Endothelial cell of umbilical vein (primary cell): ENCODE data around the gene ARSH. TPM values are rescaled to one million over a fixed set of nuclear protein-coding genes. Genes with fewer than 3 reads are reported as not detected.

Experiments
- BruUV-seq: library from RNA; stranded (reverse); fragments of 400-500 nt; replicated peaks from 2 replicates; lab custom pipeline; 2021; lab: Mats Ljungman, UMichigan
- CTCF ChIA-PET: fragments of 300-600, 350-600 bp; sonication (Branson Sonifier 250); formaldehyde crosslinking; loops from one replicate; lab custom pipeline; 2021; ENCODE audit warnings: antibody characterized with exemption, inconsistent platforms; lab: Charles Lee
- POLR2A ChIA-PET: fragments of 300-600, 350-600 bp; sonication (Branson Sonifier 250); formaldehyde crosslinking; loops from one replicate; lab custom pipeline; 2021; ENCODE audit warnings: antibody characterized with exemption, inconsistent platforms; lab: Charles Lee
- DNase-seq: peaks from one replicate; pipeline ENCODE4 v3.0.0-alpha.2; 2011; ENCODE audit warnings: low read depth, low spot score
- FAIRE-seq: peaks from 2 replicates; lab custom pipeline; 2011; peaks lifted over from hg19 to GRCh38; lab: Jason Lieb, UNC
- H2AFZ ChIP-seq: 2 replicates; pipeline ENCODE4 v1.6.0; 2012; ENCODE audit warnings: low read depth, low read length, control low read depth, inconsistent platforms
- H3K27ac ChIP-seq: 2 replicates; pipeline ENCODE4 v1.5.1; 2011; ENCODE audit warnings: low read depth, mild to moderate bottlenecking, control low read depth, low read length, moderate library complexity; ENCODE audit not compliant: insufficient read depth
- H3K27me3 ChIP-seq, 2 experiments: 2 replicates each; pipeline versions ENCODE4 v1.6.0 to v1.6.1; 2011; ENCODE audit warnings: low read length in 2 of 2, mixed read lengths in 1 of 2; ENCODE audit not compliant: control insufficient read depth in 2 of 2, insufficient read depth in 2 of 2
- H3K36me3 ChIP-seq, 2 experiments: 2 replicates in 1 of 2; 3 replicates in 1 of 2; pipeline ENCODE4 v1.5.1; 2011; ENCODE audit warnings: low read length in 2 of 2, mild to moderate bottlenecking in 1 of 2, moderate library complexity in 1 of 2; ENCODE audit not compliant: control insufficient read depth in 2 of 2, insufficient read depth in 2 of 2; ENCODE audit errors: extremely low read depth in 1 of 2
- H3K4me1 ChIP-seq: 3 replicates; pipeline ENCODE4 v1.5.1; 2011; ENCODE audit warnings: mild to moderate bottlenecking, low read length; ENCODE audit not compliant: control insufficient read depth, insufficient read depth; ENCODE audit errors: extremely low read depth
- H3K4me2 ChIP-seq: 2 replicates; pipeline ENCODE4 v1.6.1; 2011; ENCODE audit warnings: low read length, control low read depth, mixed read lengths; ENCODE audit not compliant: insufficient read depth
- H3K4me3 ChIP-seq, 3 experiments: fragments of 200-600 bp in 1 of 3; sonication (generic), shearing (Covaris generic) in 1 of 3; replicated peaks in 1 of 3; 2 replicates each; pipeline ENCODE4 v1.5.1; 2011 to 2016; ENCODE audit warnings: control low read depth in 3 of 3, low read length in 3 of 3, mild to moderate bottlenecking in 2 of 3, inconsistent platforms in 1 of 3, low read depth in 1 of 3, moderate library complexity in 1 of 3; ENCODE audit not compliant: insufficient read depth in 1 of 3
- H3K79me2 ChIP-seq: 2 replicates; pipeline ENCODE4 v1.6.0; 2012; ENCODE audit warnings: low read length, inconsistent platforms; ENCODE audit not compliant: control insufficient read depth, insufficient read depth
- H3K9ac ChIP-seq: replicated peaks from 2 replicates; pipeline ENCODE3; 2011; ENCODE audit warnings: low read length, control low read depth; ENCODE audit not compliant: insufficient read depth; ENCODE audit errors: extremely low read depth
- H3K9me1 ChIP-seq: replicated peaks from 3 replicates; pipeline ENCODE4 v1.6.0; 2011; ENCODE audit warnings: mild to moderate bottlenecking, low read length; ENCODE audit not compliant: control insufficient read depth, insufficient read depth; ENCODE audit errors: extremely low read depth
- H3K9me3 ChIP-seq: replicated peaks from 2 replicates; pipeline ENCODE4 v1.5.1; 2012; ENCODE audit warnings: low read length, inconsistent platforms; ENCODE audit not compliant: control insufficient read depth, insufficient read depth
- H4K20me1 ChIP-seq: replicated peaks from 2 replicates; pipeline ENCODE3; 2011; ENCODE audit warnings: mild to moderate bottlenecking, low read length; ENCODE audit not compliant: control insufficient read depth, insufficient read depth; ENCODE audit errors: extremely low read depth
- CTCF ChIP-seq, 2 donors: IDR thresholded peaks; 1 replicate in 1 of 2; 2 replicates in 1 of 2; pipeline ENCODE4 v1.5.1; 2011; ENCODE audit warnings: low read length in 2 of 2, mild to moderate bottlenecking in 2 of 2, moderate library complexity in 2 of 2, control low read depth in 1 of 2, inconsistent platforms in 1 of 2, low read depth in 1 of 2; ENCODE audit not compliant: insufficient read depth in 1 of 2; ENCODE audit errors: extremely low read depth in 1 of 2
- EZH2 ChIP-seq: IDR thresholded peaks from 2 replicates; pipeline ENCODE4 v1.6.1; 2012; ENCODE audit warnings: borderline replicate concordance, low read depth, mild to moderate bottlenecking, moderate library complexity, low read length, inconsistent platforms; ENCODE audit not compliant: severe bottlenecking
- GATA2 ChIP-seq: IDR thresholded peaks from 2 replicates; pipeline ENCODE4 v1.7.0; 2011; ENCODE audit warnings: low read depth, mild to moderate bottlenecking, moderate library complexity, mixed read lengths, low read length; ENCODE audit not compliant: insufficient read length, insufficient read depth
- MAX ChIP-seq: IDR thresholded peaks from 2 replicates; pipeline ENCODE4 v1.6.1; 2011; ENCODE audit not compliant: insufficient read depth, insufficient read length
- MYC ChIP-seq: IDR thresholded peaks from one replicate; pipeline ENCODE4 v1.6.1; 2011; ENCODE audit warnings: mild to moderate bottlenecking, low read depth, low read length
- POLR2A ChIP-seq: IDR thresholded peaks from 2 replicates; pipeline ENCODE4 v1.6.1; 2012; ENCODE audit warnings: low read depth, mild to moderate bottlenecking, control low read depth, low read length
- POLR2AphosphoS5 ChIP-seq: IDR thresholded peaks from 2 replicates; pipeline ENCODE4 v1.6.1; 2012; ENCODE audit warnings: low read depth, mild to moderate bottlenecking, control low read depth, low read length, moderate library complexity; ENCODE audit not compliant: insufficient read depth
- dilution Hi-C: fragments of 300-500 bp; cut with MboI; formaldehyde crosslinking; loops from one replicate; pipeline ENCODE4 v1.15.0; 2019; ENCODE audit warnings: low sequenced_read_pairs; ENCODE audit not compliant: extremely low pct_ligation_motif_present
- intact Hi-C: fragments of 100-400 bp; cut with micrococcal nuclease; formaldehyde crosslinking; loops from one replicate; pipeline ENCODE4 v1.10.0; 2022
- polyA plus RNA-seq, 4 experiments: library from polyadenylated mRNA; depleted of rRNA in 3 of 4; stranded (reverse) in 3 of 4; unstranded in 1 of 4; fragments of >200 nt; gene quantifications; 2 replicates each; pipeline versions ENCODE4 v1.2.1 to v1.2.3, GENCODE V29; 2011 to 2012; ENCODE audit warnings: missing spikeins in 1 of 4
- total RNA-seq: library from RNA; stranded (reverse); gene quantifications from 2 replicates; pipeline ENCODE4 v1.2.3, GENCODE V29; 2021

The ARSH gene
- total and polyA plus RNA-seq, 2 donors (not counting 3 experiments of a cell fraction or from before 2014, with no cell fraction given): not detected

GRCh38 chrX:2960861-2961515, 45.4 kb upstream of the ARSH start:
- H3K9ac ChIP-seq: no peak overlapping the region
- H3K27me3 ChIP-seq: no peaks in the 10 kb centered on the region
- TF ChIP-seq EZH2 (no peak), GATA2 (no peak), MAX (no peak), CTCF (IDR thresholded peaks at IDR 0.05; ENCODE audit: extremely low read depth in 1 of 2, insufficient read depth in 1 of 2, low read depth in 1 of 2, low read length in 2 of 2) (no peak), MYC (no peak), POLR2A (no peak), POLR2AphosphoS5 (no peak)
- H3K4me1 ChIP-seq: peaks cover 9% of the 10 kb centered on the region
- H2AFZ ChIP-seq: no peak overlapping the region
- H3K36me3 ChIP-seq: no peaks in the 10 kb centered on the region
- no peaks in the 10 kb centered on the region for H3K9me3 ChIP-seq
- FAIRE-seq (no peak), DNase-seq (no peak)
- no TSS peak for BruUV-seq
- dilution Hi-C loops (no loop called here), intact Hi-C loops (no loop called here)
- ChIA-PET POLR2A (no interaction called here), CTCF (no interaction called here)
- H3K4me3 ChIP-seq: no peak overlapping the region
- no peak overlapping the region for H3K4me2 ChIP-seq
- H3K9me1 ChIP-seq: no peaks in the 10 kb centered on the region
- no peak overlapping the region for H3K27ac ChIP-seq
- no peaks in the 10 kb centered on the region for H3K79me2 ChIP-seq
- H4K20me1 ChIP-seq: no peaks in the 10 kb centered on the region
